SK-N-MC (cell line): ENCODE data around the gene STYXL1.

Experiments used
- DNase-seq: peaks from one replicate; pipeline ENCODE4 v3.0.0-alpha.2; 2011; ENCODE audit warnings: low read depth, low spot score
- H3K27ac ChIP-seq: fragments of 200-600 bp; sonication (generic); 2 replicates; pipeline ENCODE4 v1.5.1; 2016; ENCODE audit warnings: mixed run types
- H3K36me3 ChIP-seq: fragments of 200-600 bp; sonication (generic); 2 replicates; pipeline ENCODE4 v1.6.1; 2017; ENCODE audit warnings: antibody characterized with exemption, low read length, mixed read lengths; ENCODE audit not compliant: insufficient read depth
- H3K4me3 ChIP-seq: fragments of 200-600 bp; sonication (generic); 2 replicates; pipeline ENCODE4 v1.5.1; 2016
- H3K9ac ChIP-seq: fragments of 200-600 bp; sonication (generic); 2 replicates; pipeline ENCODE4 v1.8.0; 2017; ENCODE audit warnings: mixed run types, mixed read lengths; ENCODE audit not compliant: insufficient read length
- H3K9me3 ChIP-seq: fragments of 200-600 bp; sonication (generic); 2 replicates; pipeline ENCODE4 v1.6.1; 2017; ENCODE audit warnings: low read depth, mild to moderate bottlenecking, antibody characterized with exemption, low read length, moderate library complexity, mixed read lengths
- EZH2 ChIP-seq: fragments of 200-600 bp; sonication (generic); IDR thresholded peaks from one replicate; pipeline ENCODE4 v1.6.1; 2017; ENCODE audit warnings: antibody characterized with exemption
- FOXP2 ChIP-seq: optimal IDR thresholded peaks from 2 replicates; pipeline ENCODE3; 2011; ENCODE audit warnings: mild to moderate bottlenecking, moderate library complexity; ENCODE audit not compliant: insufficient read depth; ENCODE audit errors: extremely low read length, control extremely low read depth
- POLR2AphosphoS5 ChIP-seq: IDR thresholded peaks from 2 replicates; pipeline ENCODE4 v1.6.1; 2012; ENCODE audit warnings: mild to moderate bottlenecking, low read depth, low read length, borderline replicate concordance

STYXL1 gene

DNA sequence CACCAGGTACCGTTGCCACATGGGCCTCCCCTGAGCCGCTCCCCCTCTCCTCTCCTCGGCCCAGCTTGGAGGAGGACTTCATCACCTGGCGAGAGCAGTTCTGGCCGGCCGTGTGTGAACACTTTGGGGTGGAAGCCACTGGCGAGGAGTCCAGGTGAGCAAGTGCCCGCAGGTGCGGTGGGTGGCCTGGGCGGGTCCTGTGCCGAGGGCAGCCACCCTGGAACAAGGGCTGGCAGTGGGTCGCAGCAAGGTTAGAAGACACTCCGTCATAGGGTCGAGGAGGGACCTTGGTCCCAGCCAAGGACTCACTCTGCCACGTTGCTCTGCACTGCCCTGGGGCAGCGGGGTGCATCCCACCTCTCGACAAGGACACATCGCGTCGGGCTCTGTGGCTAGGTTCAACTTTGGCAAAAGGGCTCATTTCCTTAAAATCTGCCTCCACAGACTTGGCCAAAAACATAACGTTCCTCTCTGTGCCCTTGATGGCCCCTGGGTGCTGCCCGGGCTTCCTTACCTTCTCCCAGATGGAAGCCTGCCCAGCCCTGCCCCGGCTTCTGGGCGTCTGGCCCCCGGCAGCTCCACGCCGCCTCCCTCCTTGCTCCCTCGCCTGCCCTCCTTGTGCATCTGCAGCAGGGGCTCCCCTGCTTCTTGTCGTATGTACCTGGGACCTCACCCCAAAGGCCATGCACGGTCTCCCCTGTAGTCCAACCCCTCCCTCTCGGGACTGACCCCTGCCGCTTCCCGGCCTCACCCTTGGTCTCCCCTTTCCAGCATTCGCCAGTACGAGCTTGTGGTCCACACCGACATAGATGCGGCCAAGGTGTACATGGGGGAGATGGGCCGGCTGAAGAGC is 66.1 kb downstream of the STYXL1 start:
- Histone ChIP-seq H3K27ac (no peak overlapping the region), H3K36me3 (no peaks in the 10 kb centered on the region; the same call in 1 of the 2 replicates), H3K9me3 (no peaks in the 10 kb centered on the region), H3K4me3 (no peak overlapping the region), H3K9ac (no peak overlapping the region)
- TF ChIP-seq FOXP2: no peak
- no peak for TF ChIP-seq POLR2AphosphoS5
- no peak for DNase-seq

DNA sequence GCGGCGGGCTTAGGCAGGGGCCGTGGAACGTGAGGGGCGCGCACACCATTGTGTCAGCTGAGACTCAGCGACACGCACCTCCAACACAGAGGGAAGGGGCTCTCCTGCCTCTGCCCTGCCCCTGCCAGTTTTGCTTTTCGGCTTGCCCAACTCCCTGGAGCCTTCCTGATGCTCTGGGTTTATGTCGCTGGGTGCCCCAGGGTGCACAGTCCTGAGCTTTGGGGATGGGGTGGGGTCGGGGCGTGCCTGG is 66.7 kb downstream of the STYXL1 start:
- Histone ChIP-seq H3K36me3 (no peaks in the 10 kb centered on the region; the same call in 1 of the 2 replicates), H3K9ac (no peak overlapping the region), H3K27ac (no peak overlapping the region), H3K4me3 (no peak overlapping the region), H3K9me3 (no peaks in the 10 kb centered on the region)
- TF ChIP-seq FOXP2 (no peak), POLR2AphosphoS5 (no peak), EZH2 (no peak)
- no peak for DNase-seq

DNA sequence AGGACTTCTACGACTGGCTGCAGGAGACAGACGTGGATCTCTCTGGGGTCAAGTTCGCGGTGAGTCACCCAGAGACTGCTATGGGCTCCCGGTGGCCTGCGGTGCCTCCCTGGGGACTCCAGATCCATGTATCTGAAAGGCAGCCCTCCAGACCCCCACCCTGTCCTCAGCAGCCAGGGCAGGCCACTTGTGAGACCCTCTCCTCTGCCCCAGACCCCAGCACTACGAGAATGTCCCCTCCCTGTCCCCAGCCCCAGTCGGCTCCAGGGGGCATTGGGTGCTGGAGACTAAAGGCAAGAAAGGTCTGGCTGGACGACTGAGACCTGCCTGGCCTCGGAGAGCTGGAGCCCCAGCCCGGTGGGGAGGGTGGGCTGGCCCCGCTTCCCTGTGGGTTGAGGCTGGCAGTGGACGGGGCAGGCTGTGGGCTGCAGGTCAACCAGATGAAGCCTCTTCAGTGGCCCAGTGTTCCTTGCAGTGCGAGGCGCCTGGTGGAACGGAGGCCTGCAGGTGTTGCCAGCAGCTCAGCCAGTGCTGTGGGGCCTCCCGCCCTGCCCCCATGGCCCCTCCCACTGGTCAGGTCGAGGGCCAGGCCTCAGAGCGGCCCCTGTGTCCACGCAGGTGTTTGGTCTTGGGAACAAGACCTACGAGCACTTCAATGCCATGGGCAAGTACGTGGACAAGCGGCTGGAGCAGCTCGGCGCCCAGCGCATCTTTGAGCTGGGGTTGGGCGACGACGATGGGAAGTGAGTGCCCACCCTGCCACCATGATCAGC is 67.2 kb downstream of the STYXL1 start:
- no peak overlapping the region for H3K27ac ChIP-seq
- no peak for DNase-seq
- TF ChIP-seq FOXP2 (no peak), EZH2 (no peak), POLR2AphosphoS5 (no peak)
- no peak overlapping the region for H3K4me3 ChIP-seq
- no peak overlapping the region for H3K9ac ChIP-seq
- H3K36me3 ChIP-seq: no peaks in the 10 kb centered on the region; the same call in 1 of the 2 replicates
- no peaks in the 10 kb centered on the region for H3K9me3 ChIP-seq

DNA sequence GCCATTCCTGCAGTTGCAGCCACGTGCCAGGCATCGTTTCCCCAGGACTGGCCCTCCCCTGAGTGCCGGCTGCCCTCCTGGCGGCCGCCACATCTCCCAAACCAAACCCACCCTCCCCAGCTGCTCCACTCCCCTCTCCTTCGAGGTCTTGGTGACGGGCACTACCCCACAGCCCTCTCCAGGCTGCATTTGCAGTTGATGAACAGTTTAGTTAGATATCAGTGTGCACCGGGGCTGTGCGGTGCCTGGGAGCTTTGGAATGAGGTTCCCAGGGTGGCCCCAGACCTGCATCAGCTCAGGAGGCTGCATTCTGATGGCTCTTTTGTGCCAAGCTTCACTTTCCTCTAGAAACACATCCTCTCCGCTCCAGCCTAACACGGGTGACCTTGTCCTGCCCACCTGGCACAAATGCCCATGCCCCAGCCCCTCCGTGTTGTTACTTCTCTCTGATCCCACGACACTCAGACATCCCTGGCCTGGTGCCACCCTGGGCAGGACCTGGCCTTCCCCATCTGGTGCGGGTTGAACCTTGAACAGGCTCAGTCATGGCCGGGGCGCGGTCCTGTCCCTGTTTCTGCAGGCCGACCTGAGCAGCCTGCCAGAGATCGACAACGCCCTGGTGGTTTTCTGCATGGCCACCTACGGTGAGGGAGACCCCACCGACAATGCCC is 67.9 kb downstream of the STYXL1 start:
- Histone ChIP-seq H3K36me3 (no peaks in the 10 kb centered on the region; the same call in 1 of the 2 replicates), H3K27ac (no peak overlapping the region), H3K4me3 (no peak overlapping the region), H3K9ac (no peak overlapping the region), H3K9me3 (no peaks in the 10 kb centered on the region)
- TF ChIP-seq FOXP2 (no peak), POLR2AphosphoS5 (no peak), EZH2 (no peak)
- no peak for DNase-seq

DNA sequence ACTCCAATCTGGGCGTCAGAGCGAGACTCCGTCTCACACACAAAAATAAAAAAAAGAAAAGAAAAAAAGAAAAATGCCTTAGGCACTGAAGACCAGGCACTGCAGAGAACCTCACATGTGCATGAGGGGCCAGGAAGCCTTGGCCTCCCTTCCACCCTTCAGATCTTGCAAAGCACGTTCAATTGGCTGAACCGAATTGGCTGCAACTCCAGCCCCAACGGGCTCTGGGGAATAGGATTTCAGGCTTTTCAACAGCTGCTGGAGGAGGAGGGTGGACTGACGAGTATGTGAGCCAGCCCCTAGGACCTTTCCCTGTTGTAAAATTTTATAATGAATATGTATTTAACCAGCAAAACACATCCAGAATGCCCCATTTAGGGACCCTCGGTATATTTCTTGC is 70.1 kb downstream of the STYXL1 start:
- no peaks in the 10 kb centered on the region for H3K9me3 ChIP-seq
- TF ChIP-seq EZH2: no peak
- no peak for TF ChIP-seq FOXP2
- TF ChIP-seq POLR2AphosphoS5: no peak
- no peaks in the 10 kb centered on the region for H3K36me3 ChIP-seq
- no peak for DNase-seq
- H3K27ac ChIP-seq: 0 out of 2 replicates have a peak overlapping the region, but pooled peaks have one; percentile 1
- H3K4me3 ChIP-seq: no peak overlapping the region
- no peak overlapping the region for H3K9ac ChIP-seq

DNA sequence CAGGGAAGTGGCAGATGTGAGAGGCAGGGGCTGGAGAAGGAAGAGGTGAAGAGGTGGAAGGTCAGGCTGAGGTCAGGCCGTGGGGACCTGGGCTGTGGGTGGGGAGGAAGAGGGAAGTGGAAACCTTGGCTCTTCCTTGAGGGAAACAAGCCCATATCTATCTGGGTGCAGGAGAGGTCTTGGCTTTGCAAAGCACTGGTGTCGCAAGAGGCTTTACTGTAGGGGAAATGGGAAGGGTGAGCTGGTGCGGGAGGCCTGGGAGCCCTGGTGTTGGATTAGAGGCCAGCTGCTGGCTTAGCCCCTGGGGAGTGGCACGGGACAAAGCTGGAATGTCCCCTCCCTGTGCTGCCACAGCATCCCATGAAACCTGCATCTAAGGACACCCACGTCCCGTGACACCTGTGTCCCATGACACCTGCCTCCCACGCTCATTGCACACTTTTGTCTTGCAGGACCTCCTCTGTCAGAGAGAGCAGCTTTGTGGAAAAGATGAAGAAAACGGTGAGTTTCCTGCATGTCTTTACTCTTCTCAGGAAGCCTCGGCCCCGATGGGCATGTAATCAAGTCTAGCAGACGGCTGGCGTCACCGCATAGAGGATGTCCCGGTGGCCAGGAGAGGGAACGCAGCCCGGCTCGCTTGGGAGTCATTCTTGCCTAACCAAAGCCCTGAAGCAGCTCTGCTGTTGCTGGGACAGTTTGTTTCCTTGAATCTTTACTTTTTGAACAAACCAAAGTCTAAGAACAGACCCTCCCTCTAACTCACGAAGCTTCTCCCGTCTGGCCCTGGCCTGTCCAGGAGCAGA is 75.6 kb downstream of the STYXL1 start:
- no peak overlapping the region for H3K4me3 ChIP-seq
- H3K27ac ChIP-seq: no peak overlapping the region
- H3K9ac ChIP-seq: no peak overlapping the region
- no peaks in the 10 kb centered on the region for H3K9me3 ChIP-seq
- TF ChIP-seq EZH2: no peak
- TF ChIP-seq POLR2AphosphoS5: no peak
- no peak for TF ChIP-seq FOXP2
- no peak for DNase-seq
- H3K36me3 ChIP-seq: no peaks in the 10 kb centered on the region

DNA sequence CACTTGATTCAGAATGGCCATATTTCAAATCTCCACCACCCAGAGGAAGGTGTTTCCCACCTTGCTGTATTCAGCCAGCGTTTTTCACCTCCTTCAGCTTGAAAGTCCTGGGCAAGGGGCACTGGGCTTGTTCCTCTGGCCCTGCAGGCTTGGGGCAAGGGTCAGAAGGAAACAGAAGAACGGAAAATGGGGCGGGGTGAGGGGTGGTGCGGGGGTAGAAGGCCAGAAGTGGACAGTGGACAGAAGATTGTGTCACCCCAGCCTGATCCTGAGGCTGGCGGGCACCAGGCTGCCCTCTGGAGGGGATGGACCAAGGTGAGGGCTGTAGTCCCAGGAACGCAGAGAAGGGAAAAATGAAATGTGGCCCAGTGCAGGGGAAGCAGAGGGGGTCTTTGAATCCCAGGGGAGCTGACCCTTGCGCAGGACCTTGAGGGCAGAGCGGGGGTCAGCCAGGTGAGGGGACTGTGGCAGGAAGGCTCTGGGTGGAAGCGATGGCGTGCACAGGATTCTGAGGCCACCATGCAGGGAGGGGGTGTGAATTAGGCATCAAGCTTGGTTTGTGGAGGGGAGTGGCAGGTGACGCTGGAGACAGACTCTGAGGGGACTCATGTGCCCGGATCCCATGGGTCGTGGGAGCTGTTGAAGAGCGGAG is 76.4 kb downstream of the STYXL1 start:
- TF ChIP-seq FOXP2 (no peak), POLR2AphosphoS5 (no peak), EZH2 (no peak)
- Histone ChIP-seq H3K36me3 (no peaks in the 10 kb centered on the region), H3K27ac (no peak overlapping the region), H3K9me3 (no peaks in the 10 kb centered on the region), H3K9ac (no peak overlapping the region), H3K4me3 (no peak overlapping the region)
- no peak for DNase-seq
